Gastrocnemius medialis (tissue), 4 donors: ENCODE data around the gene DDX23. TPM values are rescaled to one million over a fixed set of nuclear protein-coding genes. Genes with fewer than 3 reads are reported as not detected.

ENCODE experiments used
- ATAC-seq, 2 donors: fragments of 150-250 bp; one replicate each; pipeline ENCODE4 v1.9.1; 2016
- DNase-seq, 2 donors: peaks; one replicate each; pipeline ENCODE4 v3.0.0-alpha.2; 2019
- H3K27ac ChIP-seq, 4 donors: fragments of 200-600 bp; sonication (generic); 1 replicate in 1 of 4; 2 replicates in 3 of 4; pipeline ENCODE4 v1.5.1; 2016 to 2018; ENCODE audit warnings: mild to moderate bottlenecking in 2 of 4, moderate library complexity in 1 of 4
- H3K27me3 ChIP-seq, 3 donors: fragments of 200-600 bp; sonication (generic) in 2 of 3; 1 replicate in 1 of 3; 2 replicates in 2 of 3; pipeline versions ENCODE4 v1.5.1 to v1.6.0; 2016 to 2019; ENCODE audit warnings: mild to moderate bottlenecking in 1 of 3, moderate library complexity in 1 of 3
- H3K36me3 ChIP-seq, 2 donors: fragments of 200-600 bp; sonication (generic) in 1 of 2; one replicate each; pipeline ENCODE4 v1.5.1; 2017 to 2018
- H3K4me1 ChIP-seq, 2 donors: fragments of 200-600 bp; sonication (generic) in 1 of 2; one replicate each; pipeline ENCODE4 v1.5.1; 2016 to 2017; ENCODE audit warnings: mild to moderate bottlenecking in 2 of 2
- H3K4me3 ChIP-seq, 4 donors: fragments of 200-600 bp; sonication (generic) in 3 of 4; 1 replicate in 1 of 4; 2 replicates in 3 of 4; pipeline ENCODE4 v1.5.1; 2016 to 2019; ENCODE audit warnings: mild to moderate bottlenecking in 2 of 4
- H3K9me3 ChIP-seq, 3 donors: fragments of 200-600 bp; sonication (generic) in 2 of 3; 1 replicate in 1 of 3; 2 replicates in 2 of 3; pipeline ENCODE4 v1.5.1; 2016 to 2019
- CTCF ChIP-seq, 5 experiments: fragments of 450-650 bp in 3 of 5; fragments of 200-600 bp in 2 of 5; sonication (generic) in 2 of 5; IDR thresholded peaks in 4 of 5; conservative IDR thresholded peaks in 1 of 5; 1 replicate in 4 of 5; 2 replicates in 1 of 5; pipeline ENCODE4 v1.5.1; 2016 to 2019; ENCODE audit warnings: antibody characterized with exemption in 5 of 5, mild to moderate bottlenecking in 3 of 5, moderate library complexity in 3 of 5
- POLR2A ChIP-seq, 2 donors: fragments of 450-650 bp; IDR thresholded peaks; one replicate each; pipeline ENCODE4 v1.6.1; 2017; ENCODE audit warnings: antibody characterized with exemption in 2 of 2, mild to moderate bottlenecking in 2 of 2, moderate library complexity in 2 of 2
- in situ Hi-C, 4 donors: fragments of 200-750 bp; cut with MboI; loops; one replicate each; pipeline versions ENCODE4 v1.15.0 to v1.8.0; 2017; ENCODE audit warnings: low sequenced_read_pairs in 4 of 4
- intact Hi-C: fragments of 100-400 bp; cut with DNase I; formaldehyde crosslinking; loops from one replicate; pipeline ENCODE4 v1.15.1; 2023; ENCODE audit warnings: low total_unique reads
- total RNA-seq, 4 donors: library from RNA; depleted of rRNA; stranded (reverse); fragments of >200 nt; gene quantifications; one replicate each; pipeline versions ENCODE4 v1.1.0 to v1.2.3, GENCODE V29; 2016

DDX23 gene
- total RNA-seq, 4 donors from 2014 or later: 55.8 to 80.6 (median 75.7) TPM

- DNase-seq: no peak
- TF ChIP-seq CTCF (IDR thresholded peaks at IDR 0.05 in 4 of 5, conservative IDR thresholded peaks at IDR 0.05 in 1 of 5) (no peak), POLR2A (IDR thresholded peaks at IDR 0.05) (no peak)
- in situ Hi-C loops: loop anchor here in 1 of 4 donors (25.0 kb wide), 1 partner anchor 250 kb away; the partner anchor contains the start of gene OR8S1
Measured at GRCh38 chr12:48786591-48787544, 65.1 kb downstream of the DDX23 start.

GRCh38 chr12:48783432-48783831, 68.5 kb downstream of the DDX23 start:
- in situ Hi-C loops: loop anchor here in 1 of 4 donors (25.0 kb wide), 1 partner anchor 246 kb away; the partner anchor contains the start of gene OR8S1
- H3K27ac ChIP-seq: no peak overlapping the region
- intact Hi-C loops: no loop called here

More at GRCh38 chr12:48786591-48787544, 65.1 kb downstream of the DDX23 start:
- intact Hi-C loops: no loop called here
- peak overlapping the region; percentile 92 to 100 (median 96) for H3K4me3 ChIP-seq
- peaks cover 23 to 28% of the 10 kb centered on the region in 2 donors for H3K4me1 ChIP-seq
- H3K9me3 ChIP-seq: no peaks in the 10 kb centered on the region
- peak overlapping the region; percentile 79 to 89 (median 86) for H3K27ac ChIP-seq
- no peaks in the 10 kb centered on the region for H3K27me3 ChIP-seq
- no peak for ATAC-seq
- peaks cover 0 to 9% of the 10 kb centered on the region in 2 donors for H3K36me3 ChIP-seq

GRCh38 chr12:48782457-48783395, 69.2 kb downstream of the DDX23 start:
- intact Hi-C loops (no loop called here), in situ Hi-C loops (loop anchor here in 1 of 4 donors (25.0 kb wide), 1 partner anchor 245 kb away; the partner anchor contains the start of gene OR8S1)
- TF ChIP-seq POLR2A (IDR thresholded peaks at IDR 0.05) (no peak), CTCF (IDR thresholded peaks at IDR 0.05 in 4 of 5, conservative IDR thresholded peaks at IDR 0.05 in 1 of 5) (no peak)
- H3K4me1 ChIP-seq: peaks cover 35 to 38% of the 10 kb centered on the region in 2 donors
- H3K36me3 ChIP-seq: peaks cover 0 to 9% of the 10 kb centered on the region in 2 donors
- peak overlapping the region in 1 of 4 donors; percentile 4 for H3K27ac ChIP-seq
- H3K9me3 ChIP-seq: no peaks in the 10 kb centered on the region
- DNase-seq (no peak), ATAC-seq (no peak)
- no peak overlapping the region for H3K4me3 ChIP-seq
- no peaks in the 10 kb centered on the region for H3K27me3 ChIP-seq

More at GRCh38 chr12:48783432-48783831, 68.5 kb downstream of the DDX23 start:
- ATAC-seq (no peak), DNase-seq (no peak)
- Histone ChIP-seq H3K9me3 (no peaks in the 10 kb centered on the region), H3K4me1 (peaks cover 39 to 45% of the 10 kb centered on the region in 2 donors), H3K36me3 (peaks cover 0 to 9% of the 10 kb centered on the region in 2 donors), H3K4me3 (no peak overlapping the region), H3K27me3 (no peaks in the 10 kb centered on the region)
- TF ChIP-seq CTCF (IDR thresholded peaks at IDR 0.05 in 4 of 5, conservative IDR thresholded peaks at IDR 0.05 in 1 of 5): no peak
- TF ChIP-seq POLR2A (IDR thresholded peaks at IDR 0.05): no peak

DNA sequence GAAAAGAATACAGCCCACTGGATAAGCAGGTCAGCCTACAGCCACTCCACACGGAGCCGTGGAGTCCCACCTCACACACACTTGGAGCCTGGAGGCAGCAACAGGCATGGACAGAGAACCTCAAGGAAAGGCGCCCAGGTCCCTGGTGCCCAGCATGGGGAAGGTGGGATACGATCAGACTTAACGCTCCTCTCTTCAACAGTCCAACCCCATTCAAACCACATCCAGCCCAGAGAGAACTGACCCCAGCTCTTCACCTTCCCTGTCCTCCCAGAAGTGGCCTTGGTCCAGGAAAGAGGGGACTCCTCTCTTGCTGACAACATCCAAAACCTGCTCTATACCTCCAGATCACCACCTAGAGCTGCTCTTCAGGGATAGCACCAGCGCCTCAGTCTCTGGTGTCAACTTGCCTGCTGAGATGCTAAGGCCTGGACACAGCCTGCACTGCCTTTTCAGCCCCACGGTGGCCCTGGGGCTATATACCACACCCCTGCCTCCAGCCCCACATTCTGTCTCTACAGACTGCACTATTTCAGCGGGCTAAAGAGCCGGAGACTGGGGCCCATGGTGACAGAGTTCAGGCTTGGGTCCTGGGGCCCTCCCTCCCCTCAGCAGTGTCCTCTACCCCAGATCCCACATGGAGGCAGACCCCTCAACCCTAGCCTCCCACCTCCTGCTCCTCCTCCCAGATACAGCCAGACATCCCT, 70.1 kb downstream of the DDX23 start:
- ATAC-seq: no peak
- no peaks in the 10 kb centered on the region for H3K9me3 ChIP-seq
- no peak for DNase-seq
- no peaks in the 10 kb centered on the region for H3K27me3 ChIP-seq
- intact Hi-C loops: no loop called here
- peaks cover 0 to 9% of the 10 kb centered on the region in 2 donors for H3K36me3 ChIP-seq
- in situ Hi-C loops: loop anchor here in 1 of 4 donors (25.0 kb wide), 1 partner anchor 245 kb away; the partner anchor contains the start of gene OR8S1
- no peak for TF ChIP-seq POLR2A (IDR thresholded peaks at IDR 0.05)
- no peak for TF ChIP-seq CTCF (IDR thresholded peaks at IDR 0.05 in 4 of 5, conservative IDR thresholded peaks at IDR 0.05 in 1 of 5)
- peak overlapping the region in 3 of 4 donors; percentile 1 to 70 (median 4) for H3K27ac ChIP-seq
- peaks cover 28 to 29% of the 10 kb centered on the region in 2 donors for H3K4me1 ChIP-seq
- no peak overlapping the region for H3K4me3 ChIP-seq
